ENCODE measurements around the gene MMP25.
"Not testable (repeated sequence)": the region's sequence is repeated elsewhere in the genome, so short reads cannot be mapped to it uniquely, and the experiment has no call there.

Gene MMP25

GRCh38 chr16:3074860-3075522 is 28.6 kb downstream of the MMP25 start:
- DNase-seq: no peak

DNA sequence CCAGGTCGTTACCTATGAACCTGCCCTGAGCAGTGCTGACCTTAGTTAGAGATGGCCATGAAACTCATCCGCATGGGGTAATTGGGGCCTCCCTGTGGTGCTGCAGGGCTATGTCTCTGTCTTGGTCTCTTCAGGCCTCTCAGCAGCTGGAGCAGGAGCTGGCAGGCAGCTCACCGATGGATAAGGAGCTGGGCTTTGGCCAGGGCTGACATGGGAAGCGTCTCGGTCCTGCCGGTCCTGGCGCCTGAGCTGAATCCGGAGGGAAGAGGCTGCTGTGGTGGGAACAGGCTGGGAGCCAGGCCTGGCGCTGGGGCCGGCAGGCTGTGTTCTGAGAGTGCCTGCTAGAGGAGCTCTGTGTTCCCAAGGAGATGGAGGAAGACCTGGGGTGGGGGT is 29.2 kb downstream of the MMP25 start:
- no peak for DNase-seq

DNA sequence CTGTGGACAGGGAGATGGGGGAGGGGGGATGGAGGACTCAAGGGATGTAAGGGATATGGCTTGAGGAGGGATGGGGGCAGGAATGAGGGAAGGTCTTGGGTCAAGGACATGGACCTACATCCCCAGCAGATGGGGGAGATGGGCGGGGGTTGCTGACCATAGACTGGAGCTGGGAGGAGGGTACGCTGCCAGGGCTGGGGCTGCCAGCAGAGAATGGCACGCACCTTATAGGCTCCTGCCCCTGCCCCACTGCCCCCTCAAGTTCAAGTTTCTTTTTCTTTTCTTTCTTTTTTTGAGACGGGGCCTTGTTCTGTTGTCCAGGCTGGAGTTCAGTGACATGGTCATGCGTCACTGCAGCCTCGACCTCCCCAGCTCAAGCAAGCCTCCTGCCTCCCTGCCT is 29.6 kb downstream of the MMP25 start:
- DNase-seq: not testable (repeated sequence)

DNA sequence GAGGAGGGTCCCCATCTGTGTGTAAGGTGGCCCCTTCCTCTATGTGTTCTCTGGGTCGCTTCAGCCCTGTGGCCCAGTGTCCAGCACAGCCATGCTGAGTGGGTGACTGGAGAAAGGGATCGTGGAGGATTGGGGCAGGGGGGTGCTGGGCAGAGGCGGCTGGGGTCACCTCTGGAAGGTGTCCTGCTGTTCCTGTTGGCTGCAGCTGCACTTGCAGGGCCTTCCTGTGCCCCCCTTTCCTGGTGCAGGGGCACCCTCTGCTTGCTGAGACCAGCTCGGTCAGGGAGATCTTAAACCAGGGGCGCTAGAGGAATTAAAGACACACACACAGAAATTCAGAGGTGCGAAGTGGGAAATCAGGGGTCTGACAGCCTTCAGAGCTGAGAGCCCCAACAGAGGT is 30.2 kb downstream of the MMP25 start:
- DNase-seq: no peak

- no peak for DNase-seq
These were observed 33.7 kb downstream of the MMP25 start for GRCh38 chr16:3080024-3080423.

DNA sequence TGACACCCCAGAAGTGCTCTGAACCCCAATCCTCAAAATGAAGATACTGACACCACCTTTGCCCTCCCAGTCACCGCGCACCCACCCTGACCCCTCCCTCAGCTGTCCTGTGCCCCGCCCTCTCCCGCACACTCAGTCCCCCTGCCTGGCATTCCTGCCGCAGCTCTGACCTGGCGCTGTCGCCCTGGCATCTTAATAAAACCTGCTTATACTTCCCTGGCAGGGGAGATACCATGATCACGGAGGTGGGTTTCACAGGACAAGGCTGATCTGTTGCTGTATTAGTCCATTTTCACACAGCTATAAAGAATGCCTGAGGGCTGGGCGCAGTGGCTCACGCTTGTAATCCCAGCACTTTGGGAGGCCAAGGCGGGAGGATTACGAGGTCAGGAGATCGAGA is 35.6 kb downstream of the MMP25 start:
- not testable (repeated sequence) for DNase-seq

- not testable (repeated sequence) for DNase-seq
These were observed 37.0 kb downstream of the MMP25 start for GRCh38 chr16:3083408-3083807.

DNA sequence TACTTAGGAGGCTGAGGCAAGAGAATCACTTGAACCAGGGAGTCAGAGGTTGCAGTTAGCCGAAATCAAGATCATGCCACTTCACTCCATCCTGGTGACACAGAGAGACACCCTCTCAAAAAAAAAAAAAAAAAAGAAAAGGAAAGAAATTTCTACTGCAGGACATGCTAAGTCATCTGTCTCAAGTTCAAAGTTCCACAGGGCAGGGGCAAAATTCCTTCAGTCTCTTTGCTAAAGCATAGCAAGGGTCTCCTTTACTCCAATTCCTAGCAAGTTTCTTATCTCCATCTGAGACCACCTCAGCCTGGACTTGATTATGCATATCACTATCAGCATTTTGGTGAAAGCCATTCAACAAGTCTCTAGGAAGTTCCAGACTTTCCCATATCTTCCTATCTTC is 38.1 kb downstream of the MMP25 start:
- no peak for DNase-seq

DNA sequence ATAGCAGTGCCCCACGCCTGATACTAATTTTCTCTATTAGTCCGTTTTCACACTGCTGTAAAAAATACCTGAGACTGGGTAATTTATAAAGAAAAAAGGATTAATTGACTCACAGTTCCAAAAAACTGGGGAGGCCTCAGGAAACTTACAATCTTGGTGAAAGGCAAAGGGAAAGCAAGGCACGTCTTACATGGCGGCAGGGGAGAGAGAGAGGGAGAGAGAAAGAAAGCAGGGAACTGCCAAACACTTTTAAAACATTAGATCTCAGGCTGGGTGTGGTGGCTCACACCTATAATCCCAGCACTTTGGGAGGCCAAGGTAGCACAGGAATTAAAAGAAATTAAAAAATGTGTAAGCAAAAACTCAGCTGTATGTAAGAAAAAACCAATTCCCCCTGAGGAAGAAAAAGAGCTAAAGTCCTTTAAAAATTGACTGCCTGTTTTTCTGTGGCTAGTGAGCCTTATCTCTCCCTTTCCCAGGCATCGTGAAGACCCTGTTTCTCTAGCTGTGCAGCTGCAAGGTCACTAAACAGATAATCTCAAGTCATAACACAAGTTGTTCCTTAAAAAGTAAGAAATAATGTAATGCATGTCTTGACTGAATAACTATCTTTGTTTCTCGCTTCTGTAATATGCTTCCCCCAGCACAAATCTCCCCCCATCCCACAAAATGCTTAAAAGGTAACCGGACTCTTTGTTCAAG is 38.8 kb downstream of the MMP25 start:
- DNase-seq: no peak

DNA sequence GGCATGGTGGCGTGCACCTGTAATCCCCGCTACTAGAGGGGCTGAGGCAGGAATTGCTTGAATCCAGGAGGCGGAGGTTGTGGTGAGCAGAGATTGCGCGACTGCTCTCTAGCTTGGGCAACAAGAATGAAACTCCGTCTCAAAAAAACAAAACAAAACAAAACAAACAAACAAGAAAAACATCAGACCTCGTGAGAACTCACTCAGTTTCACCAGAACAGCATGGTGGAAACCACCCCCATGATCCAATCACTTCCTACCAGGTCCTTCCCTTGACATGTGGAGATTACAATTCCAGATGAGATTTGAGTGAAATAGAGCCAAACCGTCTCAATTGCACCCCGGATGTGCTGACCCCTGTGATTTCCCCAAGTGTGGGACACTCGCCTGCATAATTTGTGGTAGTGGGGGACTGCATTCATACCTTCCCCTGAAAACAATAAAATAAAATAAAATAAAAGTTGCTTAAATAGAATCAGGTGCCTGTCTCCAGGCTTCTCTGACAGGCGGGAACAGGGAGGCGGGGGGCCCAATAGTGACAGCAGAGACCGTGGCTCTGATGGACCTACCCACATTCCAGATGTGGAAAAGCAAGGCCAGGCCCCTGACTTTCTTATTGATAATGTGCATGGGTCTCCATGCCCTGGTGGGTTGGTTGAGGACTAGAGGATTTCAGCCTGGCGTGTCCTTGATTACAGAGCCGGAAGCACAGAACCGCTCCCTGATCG is 39.7 kb downstream of the MMP25 start:
- no peak for DNase-seq

- no peak for DNase-seq
These were observed 40.4 kb downstream of the MMP25 start for GRCh38 chr16:3086596-3087242.

- no peak for DNase-seq
These were observed 41.2 kb downstream of the MMP25 start for GRCh38 chr16:3087243-3088235.

GRCh38 chr16:3088450-3088849 is 42.1 kb downstream of the MMP25 start:
- DNase-seq: no peak

DNA sequence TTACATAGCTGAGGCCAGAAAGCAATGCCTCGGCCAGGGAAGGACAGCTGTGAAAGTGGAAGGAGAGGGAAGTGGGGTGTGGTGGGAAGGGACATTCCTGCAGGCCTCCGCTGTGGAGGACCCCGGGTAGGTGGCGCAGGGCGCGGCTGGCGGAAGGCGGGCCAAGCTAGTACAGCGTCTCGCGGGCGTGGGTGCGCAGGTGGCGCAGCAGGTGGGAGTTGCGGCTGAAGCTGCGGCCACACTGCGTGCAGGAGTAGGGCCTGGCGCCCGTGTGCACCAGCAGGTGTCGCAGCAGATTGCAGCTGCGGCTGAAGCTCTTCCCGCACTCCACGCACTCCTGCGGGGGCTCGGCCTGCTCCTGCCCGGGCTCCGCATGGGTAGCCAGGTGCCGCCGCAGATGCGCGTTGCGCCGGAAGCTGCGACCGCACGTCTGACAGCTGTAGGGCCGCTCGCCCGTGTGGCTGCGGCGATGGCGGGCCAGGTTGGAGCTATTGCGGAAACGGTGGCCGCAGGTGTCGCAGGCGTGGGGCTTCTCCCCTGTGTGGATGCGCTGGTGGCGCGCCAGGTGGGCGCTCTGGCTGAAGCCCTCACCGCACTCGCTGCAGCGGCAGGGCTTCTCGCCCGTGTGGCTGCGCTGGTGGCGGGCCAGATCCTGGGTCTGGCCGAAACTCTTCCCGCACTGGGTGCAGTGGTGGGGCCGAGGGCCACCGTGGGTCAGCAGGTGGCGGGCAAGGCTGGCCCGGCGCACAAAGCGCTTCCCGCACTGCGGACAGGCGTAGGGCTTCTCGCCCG is 42.8 kb downstream of the MMP25 start:
- DNase-seq: no peak

DNA sequence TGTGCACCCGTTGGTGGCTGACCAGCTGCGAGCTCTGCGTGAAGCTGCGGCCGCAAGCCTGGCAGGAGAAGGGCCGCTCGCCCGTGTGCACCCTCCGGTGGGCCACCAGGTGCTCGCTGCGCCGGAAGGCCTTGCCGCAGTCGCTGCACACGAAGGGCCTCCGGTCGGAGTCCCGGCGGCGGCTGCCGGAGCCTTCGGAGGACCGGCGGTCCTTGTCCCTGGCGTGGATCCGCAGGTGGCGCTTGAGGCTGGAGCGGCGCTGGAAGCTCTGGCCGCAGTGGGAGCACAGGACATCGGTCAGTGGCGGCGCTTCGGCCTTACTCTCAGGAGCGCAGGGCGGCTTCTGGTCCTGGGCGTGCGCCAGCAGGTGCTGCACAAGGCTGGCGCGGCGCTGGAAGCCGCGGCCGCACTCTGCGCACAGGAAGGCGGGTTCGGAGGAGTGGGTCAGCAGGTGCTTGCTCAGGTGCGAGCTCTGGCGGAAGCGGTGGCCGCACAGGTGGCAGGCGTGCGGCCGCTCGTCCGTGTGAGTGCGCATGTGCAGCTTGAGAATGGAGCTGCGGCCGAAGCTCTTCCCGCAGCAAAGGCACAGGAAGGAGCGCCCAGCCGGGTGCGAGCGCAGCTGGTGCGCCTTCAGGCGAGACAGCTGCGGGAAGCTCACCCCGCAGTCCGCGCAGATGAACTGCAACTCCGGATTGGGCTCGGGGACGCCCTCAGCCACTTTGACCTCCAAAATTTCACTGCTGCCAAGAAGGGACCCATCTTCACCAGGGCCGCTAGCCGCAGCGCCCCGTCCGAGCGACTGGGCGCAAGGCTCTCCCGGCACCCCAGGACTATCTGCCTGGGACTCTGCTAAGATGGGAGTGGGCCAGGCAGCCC is 43.6 kb downstream of the MMP25 start:
- DNase-seq: peak; percentile 42

DNA sequence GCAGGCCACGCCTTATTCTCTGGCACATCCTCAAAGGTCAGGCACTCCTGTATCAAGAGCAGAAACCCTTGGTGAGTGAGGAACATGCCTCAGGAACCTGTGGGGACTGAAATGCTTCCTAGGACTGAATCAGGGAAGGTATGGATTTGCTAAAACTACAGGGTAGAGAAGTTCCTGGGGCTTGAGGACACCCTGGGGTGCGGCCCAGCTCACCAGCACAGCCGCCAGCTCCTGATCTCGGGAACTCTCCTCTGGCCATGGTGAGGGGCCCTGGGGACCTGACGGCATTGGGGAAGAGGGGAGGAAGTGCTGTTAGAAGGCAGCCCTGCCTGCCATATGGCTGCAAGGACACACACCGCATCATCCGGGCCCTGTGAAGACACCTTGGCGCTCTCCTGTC is 45.2 kb downstream of the MMP25 start:
- no peak for DNase-seq

DNA sequence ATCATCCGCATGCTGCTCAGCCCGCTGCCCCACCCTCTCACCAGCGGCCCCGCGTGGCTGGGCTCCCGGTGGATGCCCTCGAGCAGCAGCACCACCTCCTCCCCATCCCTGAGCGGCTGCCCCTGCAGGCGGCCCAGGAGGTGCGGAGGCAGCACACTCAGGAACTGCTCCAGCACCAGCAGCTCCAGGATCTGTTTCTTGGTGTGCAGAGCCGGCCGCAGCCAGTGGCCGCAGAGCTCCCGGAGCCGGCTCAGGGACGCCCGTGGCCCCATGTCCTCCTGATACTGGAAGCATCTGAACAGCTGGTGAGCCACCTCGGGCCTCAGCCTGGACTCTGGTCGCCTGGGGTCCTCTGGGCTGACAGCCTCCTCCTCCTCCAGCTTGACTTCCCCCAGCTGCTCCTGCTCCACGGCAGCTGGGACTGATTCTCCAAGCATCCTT is 46.2 kb downstream of the MMP25 start:
- DNase-seq: no peak

DNA sequence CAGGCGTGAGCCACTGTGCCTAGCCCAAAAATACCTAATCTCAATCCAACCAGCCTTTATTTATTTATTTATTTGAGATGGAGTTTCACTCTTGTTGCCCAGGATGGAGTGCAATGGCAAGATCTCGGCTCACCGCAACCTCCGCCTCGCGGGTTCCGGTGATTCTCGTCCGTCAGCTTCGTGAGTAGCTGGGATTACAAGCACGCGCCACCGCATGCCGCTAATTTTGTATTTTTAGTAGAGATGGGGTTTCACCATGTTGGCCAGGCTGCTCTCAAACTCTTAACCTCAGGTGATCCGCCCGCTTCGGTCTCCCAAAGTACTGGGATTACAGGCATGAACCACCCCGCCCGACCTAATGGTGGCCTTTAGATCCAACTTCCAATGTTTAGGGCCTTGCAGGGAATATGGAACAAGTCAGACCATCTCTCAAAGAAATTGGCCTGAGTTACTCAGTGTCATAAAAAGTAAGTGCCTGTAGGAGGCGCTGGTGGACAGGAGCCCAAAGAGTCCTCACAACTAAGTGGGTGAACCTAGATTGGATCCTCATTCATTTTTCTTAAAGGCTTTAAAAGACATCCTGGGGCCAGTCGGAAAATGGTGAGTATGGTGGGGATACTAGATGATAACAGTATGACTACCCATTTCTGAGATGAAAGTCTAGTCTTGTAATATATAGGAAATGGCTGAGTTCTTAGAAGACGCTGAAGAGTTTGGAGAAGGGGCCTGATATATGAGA is 48.1 kb downstream of the MMP25 start:
- DNase-seq: peak; percentile 36

DNA sequence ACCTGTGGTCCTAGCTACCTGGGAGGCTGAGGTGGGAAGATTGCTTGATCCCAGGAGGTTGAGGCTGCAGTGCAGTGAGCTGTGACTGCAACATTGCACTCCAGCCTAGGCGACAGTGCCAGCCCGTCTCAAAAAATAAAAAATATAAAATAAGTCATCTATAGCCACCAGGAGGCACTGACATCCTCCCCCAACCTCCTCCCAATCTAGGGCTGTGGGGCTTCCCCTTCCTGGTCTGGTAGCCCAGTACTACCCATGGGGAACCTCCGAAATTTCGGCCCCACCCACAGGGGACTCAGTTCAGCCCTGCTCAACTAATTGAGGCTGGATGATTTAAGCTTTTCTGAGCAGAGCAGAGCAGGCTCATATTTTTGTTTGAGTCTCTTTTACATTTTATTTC is 49.5 kb downstream of the MMP25 start:
- DNase-seq: no peak

DNA sequence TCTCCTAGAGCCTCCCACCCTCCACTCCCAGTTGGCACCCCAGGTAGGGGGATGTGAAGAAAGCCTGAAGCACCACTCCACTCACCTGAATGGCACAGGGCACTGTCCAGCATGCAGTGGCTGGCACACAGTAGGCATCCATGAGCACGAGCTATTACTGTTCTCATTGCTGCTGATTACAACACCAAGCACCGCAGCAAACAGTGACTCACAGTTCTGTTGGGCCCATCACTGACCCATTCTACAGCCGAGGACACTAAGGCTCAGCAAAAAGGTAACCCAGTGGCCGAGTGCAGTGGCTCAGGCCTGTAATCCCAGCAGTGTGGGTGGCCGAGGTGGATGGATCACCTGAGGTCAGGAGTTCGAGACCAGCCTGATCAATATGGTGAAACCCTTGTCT is 50.0 kb downstream of the MMP25 start:
- no peak for DNase-seq

All from NCI-H748 treated with DMSO at 0.1 percent for 48 hours (cell line).